Fibroblast of lung (primary cell): Measurements from ENCODE around the gene FKBP9.
"Not testable (repeated sequence)": the region's sequence is repeated elsewhere in the genome, so short reads cannot be mapped to it uniquely, and the experiment has no call there.

Experiments
- EZH2 ChIP-seq: IDR thresholded peaks from 2 replicates; pipeline ENCODE4 v1.5.1; 2012; ENCODE audit warnings: low read length, control low read depth, mild to moderate bottlenecking; ENCODE audit errors: missing control alignments
- TF ChIP-seq, protein P1 (sequence below), 2 donors: IDR thresholded peaks in 1 of 2; conservative IDR thresholded peaks in 1 of 2; 1 replicate in 1 of 2; 2 replicates in 1 of 2; pipeline ENCODE4 v1.5.1; 2011 to 2012; ENCODE audit warnings: low read length in 2 of 2, control low read depth in 1 of 2, inconsistent platforms in 1 of 2, low read depth in 1 of 2, mild to moderate bottlenecking in 1 of 2

DNA sequence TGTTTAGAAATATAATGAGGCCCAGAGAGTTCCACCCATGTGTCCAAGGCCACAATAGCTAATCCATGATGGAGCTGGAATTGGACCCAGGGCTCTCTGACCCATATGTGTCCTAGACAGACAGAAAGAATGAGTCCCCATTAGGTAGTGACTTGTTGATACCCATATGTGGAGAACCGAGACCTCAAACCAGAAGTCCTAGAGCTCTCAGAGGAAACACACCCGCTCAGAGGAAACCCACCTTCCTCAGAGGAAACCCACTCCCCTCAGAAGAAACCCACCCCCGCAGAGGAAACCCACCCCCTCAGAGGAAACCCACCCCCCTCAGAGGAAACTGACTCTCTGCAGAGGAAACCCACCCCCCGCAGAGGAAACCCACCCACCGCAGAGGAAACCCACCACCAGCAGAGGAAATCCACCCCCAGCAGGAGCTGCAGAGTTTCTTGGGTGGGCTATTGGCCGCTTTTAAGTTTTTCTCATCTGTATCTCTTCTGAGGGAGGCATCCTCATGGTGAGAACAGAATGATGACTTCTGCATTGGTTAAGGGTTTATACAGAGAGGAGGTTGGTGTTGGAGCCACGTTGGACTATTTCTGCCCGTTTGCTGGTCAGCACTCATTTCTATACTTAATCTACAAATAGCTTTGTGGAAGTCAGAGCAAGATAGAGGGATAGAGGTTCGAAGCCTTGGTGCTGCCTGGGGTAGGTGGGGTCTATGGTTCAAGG lies 34.9 kb downstream of the FKBP9 start:
- TF ChIP-seq, protein P1, sequence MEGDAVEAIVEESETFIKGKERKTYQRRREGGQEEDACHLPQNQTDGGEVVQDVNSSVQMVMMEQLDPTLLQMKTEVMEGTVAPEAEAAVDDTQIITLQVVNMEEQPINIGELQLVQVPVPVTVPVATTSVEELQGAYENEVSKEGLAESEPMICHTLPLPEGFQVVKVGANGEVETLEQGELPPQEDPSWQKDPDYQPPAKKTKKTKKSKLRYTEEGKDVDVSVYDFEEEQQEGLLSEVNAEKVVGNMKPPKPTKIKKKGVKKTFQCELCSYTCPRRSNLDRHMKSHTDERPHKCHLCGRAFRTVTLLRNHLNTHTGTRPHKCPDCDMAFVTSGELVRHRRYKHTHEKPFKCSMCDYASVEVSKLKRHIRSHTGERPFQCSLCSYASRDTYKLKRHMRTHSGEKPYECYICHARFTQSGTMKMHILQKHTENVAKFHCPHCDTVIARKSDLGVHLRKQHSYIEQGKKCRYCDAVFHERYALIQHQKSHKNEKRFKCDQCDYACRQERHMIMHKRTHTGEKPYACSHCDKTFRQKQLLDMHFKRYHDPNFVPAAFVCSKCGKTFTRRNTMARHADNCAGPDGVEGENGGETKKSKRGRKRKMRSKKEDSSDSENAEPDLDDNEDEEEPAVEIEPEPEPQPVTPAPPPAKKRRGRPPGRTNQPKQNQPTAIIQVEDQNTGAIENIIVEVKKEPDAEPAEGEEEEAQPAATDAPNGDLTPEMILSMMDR (conservative IDR thresholded peaks at IDR 0.05 in 1 of 2, IDR thresholded peaks at IDR 0.05 in 1 of 2; ENCODE audit: low read depth in 1 of 2, low read length in 2 of 2), result not testable (repeated sequence)
- TF ChIP-seq EZH2, result not testable (repeated sequence)
